Type B pancreatic cell (in vitro differentiated cells): ENCODE results near the gene PPP1R16B. TPM values are rescaled to one million over a fixed set of nuclear protein-coding genes. Genes with fewer than 3 reads are reported as not detected.

Experiments used
- DNase-seq: peaks from one replicate; pipeline ENCODE4 v3.0.0; 2021; ENCODE audit warnings: mixed read lengths; ENCODE audit not compliant: unreplicated experiment; ENCODE audit errors: extremely low spot score
- H3K27ac Mint-ChIP-seq: 2 replicates; pipeline ENCODE4 v1.8.0; 2021; ENCODE audit warnings: mild to moderate bottlenecking, mixed read lengths
- H3K27me3 Mint-ChIP-seq: 2 replicates; pipeline ENCODE4 v1.8.0; 2021; ENCODE audit warnings: mixed read lengths
- H3K36me3 Mint-ChIP-seq: 2 replicates; pipeline ENCODE4 v1.8.0; 2021; ENCODE audit warnings: mixed read lengths
- H3K4me1 Mint-ChIP-seq: one replicate; pipeline ENCODE4 v1.8.0; 2021; ENCODE audit warnings: mixed read lengths; ENCODE audit not compliant: unreplicated experiment
- H3K4me3 Mint-ChIP-seq: 2 replicates; pipeline ENCODE4 v1.8.0; 2021; ENCODE audit warnings: mild to moderate bottlenecking, mixed read lengths
- H3K9me3 Mint-ChIP-seq: 2 replicates; pipeline ENCODE4 v1.8.0; 2021; ENCODE audit warnings: mixed read lengths
- CTCF ChIP-seq: fragments of 200-600 bp; sonication (generic); conservative IDR thresholded peaks from 2 replicates; pipeline ENCODE4 v1.5.0; 2021; ENCODE audit warnings: antibody characterized with exemption, mild to moderate bottlenecking
- total RNA-seq: library from RNA; stranded (reverse); gene quantifications from 2 replicates; pipeline ENCODE4 v1.2.1, GENCODE V29; 2021; ENCODE audit warnings: low replicate concordance

PPP1R16B gene
- total RNA-seq, 1 donor from 2014 or later, result 0.31 TPM

GRCh38 chr20:38871560-38871953 is 66.1 kb downstream of the PPP1R16B start:
- no peak for DNase-seq
- no peak for TF ChIP-seq CTCF
- H3K9me3 Mint-ChIP-seq, result no peaks in the 10 kb centered on the region
- peaks cover 25% of the 10 kb centered on the region for H3K27me3 Mint-ChIP-seq
- no peaks in the 10 kb centered on the region for H3K36me3 Mint-ChIP-seq
- no peak overlapping the region for H3K4me3 Mint-ChIP-seq
- peaks cover 3% of the 10 kb centered on the region for H3K4me1 Mint-ChIP-seq
- H3K27ac Mint-ChIP-seq, result no peak overlapping the region

GRCh38 chr20:38872036-38872435 is 66.5 kb downstream of the PPP1R16B start:
- peaks cover 3% of the 10 kb centered on the region for H3K4me1 Mint-ChIP-seq
- DNase-seq, result no peak
- H3K9me3 Mint-ChIP-seq, result no peaks in the 10 kb centered on the region
- no peak overlapping the region for H3K4me3 Mint-ChIP-seq
- TF ChIP-seq CTCF, result no peak
- no peaks in the 10 kb centered on the region for H3K36me3 Mint-ChIP-seq
- no peak overlapping the region for H3K27ac Mint-ChIP-seq
- H3K27me3 Mint-ChIP-seq, result peaks cover 25% of the 10 kb centered on the region

- DNase-seq, result no peak
- Mint-ChIP-seq H3K9me3 (no peaks in the 10 kb centered on the region), H3K27me3 (peaks cover 27% of the 10 kb centered on the region), H3K4me3 (no peak overlapping the region), H3K4me1 (peaks cover 3% of the 10 kb centered on the region), H3K27ac (no peak overlapping the region), H3K36me3 (no peaks in the 10 kb centered on the region)
- no peak for TF ChIP-seq CTCF
These were observed 67.1 kb downstream of the PPP1R16B start for GRCh38 chr20:38872491-38873049.

GRCh38 chr20:38873050-38873581 is 67.6 kb downstream of the PPP1R16B start:
- no peak for DNase-seq
- no peak overlapping the region for H3K27ac Mint-ChIP-seq
- no peaks in the 10 kb centered on the region for H3K36me3 Mint-ChIP-seq
- H3K4me3 Mint-ChIP-seq, result no peak overlapping the region
- peaks cover 33% of the 10 kb centered on the region for H3K27me3 Mint-ChIP-seq
- peaks cover 3% of the 10 kb centered on the region for H3K4me1 Mint-ChIP-seq
- H3K9me3 Mint-ChIP-seq, result no peaks in the 10 kb centered on the region
- TF ChIP-seq CTCF, result no peak

- H3K9me3 Mint-ChIP-seq, result no peaks in the 10 kb centered on the region
- peaks cover 44% of the 10 kb centered on the region for H3K27me3 Mint-ChIP-seq
- TF ChIP-seq CTCF, result no peak
- DNase-seq, result no peak
- H3K27ac Mint-ChIP-seq, result no peak overlapping the region
- peaks cover 3% of the 10 kb centered on the region for H3K4me1 Mint-ChIP-seq
- H3K4me3 Mint-ChIP-seq, result no peak overlapping the region
- no peaks in the 10 kb centered on the region for H3K36me3 Mint-ChIP-seq
These were observed 69.1 kb downstream of the PPP1R16B start for GRCh38 chr20:38874460-38875174.
